Stimulated activated CD4-positive, alpha-beta T cell treated with anti-CD3 and anti-CD28 coated beads, TNF-alpha, amount 100 ng/mL, for 4 hours (primary cell): Measurements from ENCODE around the gene WRAP53.

Experiments
- DNase-seq, 3 experiments: peaks; one replicate each; pipeline ENCODE4 v3.0.0-alpha.2; 2020; ENCODE audit warnings: low read depth in 3 of 3

Gene WRAP53

DNA sequence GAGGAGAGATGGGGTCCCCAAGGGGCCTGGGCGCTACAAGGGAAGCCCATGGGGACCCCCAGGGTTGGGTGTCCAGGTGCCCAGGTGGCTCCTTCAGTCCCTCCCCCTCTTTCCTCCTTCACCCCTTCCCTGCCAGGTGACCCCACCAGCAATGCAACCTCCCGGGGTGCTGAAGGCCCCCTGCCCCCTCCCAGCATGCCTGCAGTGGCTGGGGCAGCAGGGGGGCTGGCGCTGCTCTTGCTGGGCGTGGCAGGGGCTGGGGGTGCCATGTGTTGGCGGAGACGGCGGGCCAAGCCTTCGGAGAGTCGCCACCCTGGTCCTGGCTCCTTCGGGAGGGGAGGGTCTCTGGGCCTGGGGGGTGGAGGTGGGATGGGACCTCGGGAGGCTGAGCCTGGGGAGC is 20.8 kb downstream of the WRAP53 start:
- no peak for DNase-seq

GRCh38 chr17:7710301-7710700 is 22.0 kb downstream of the WRAP53 start:
- DNase-seq, result no peak

DNA sequence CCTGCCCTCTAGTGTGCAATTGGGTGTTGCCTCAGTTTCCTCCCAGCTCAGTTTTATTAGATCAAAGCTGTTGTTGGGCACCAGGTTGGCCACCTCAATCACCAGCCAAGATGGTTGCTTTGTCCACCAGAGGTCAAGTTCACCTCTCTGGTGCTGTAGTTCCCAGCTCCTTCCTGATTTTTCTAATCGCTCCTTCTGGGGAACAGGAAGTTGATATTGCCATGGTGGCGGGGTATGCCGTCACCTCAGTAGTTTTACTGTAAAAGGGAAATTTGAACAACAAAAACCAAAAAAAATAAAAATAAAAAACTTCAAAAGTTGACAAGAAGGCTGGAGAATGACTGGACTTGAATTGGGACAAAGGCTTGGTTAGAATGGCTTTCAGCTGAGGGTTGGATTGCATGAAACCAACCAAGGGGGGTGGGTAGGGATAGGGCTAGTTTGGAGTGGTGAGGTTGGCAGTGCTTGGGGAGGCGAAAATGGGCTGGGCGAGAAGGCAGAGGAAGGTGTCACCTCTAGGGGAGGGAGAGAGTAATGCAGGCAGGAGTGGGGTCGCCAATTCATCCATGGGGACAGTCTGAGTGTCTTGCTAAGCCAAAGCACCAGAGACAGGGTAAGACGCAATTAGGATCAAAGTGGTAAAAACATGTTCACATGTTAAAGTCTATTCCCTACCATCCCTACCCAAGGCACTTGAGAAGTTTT is 22.9 kb downstream of the WRAP53 start:
- no peak for DNase-seq

GRCh38 chr17:7712111-7712771 is 24.0 kb downstream of the WRAP53 start:
- no peak for DNase-seq

- DNase-seq, result no peak
These were observed 25.5 kb downstream of the WRAP53 start for GRCh38 chr17:7713782-7714181.

DNA sequence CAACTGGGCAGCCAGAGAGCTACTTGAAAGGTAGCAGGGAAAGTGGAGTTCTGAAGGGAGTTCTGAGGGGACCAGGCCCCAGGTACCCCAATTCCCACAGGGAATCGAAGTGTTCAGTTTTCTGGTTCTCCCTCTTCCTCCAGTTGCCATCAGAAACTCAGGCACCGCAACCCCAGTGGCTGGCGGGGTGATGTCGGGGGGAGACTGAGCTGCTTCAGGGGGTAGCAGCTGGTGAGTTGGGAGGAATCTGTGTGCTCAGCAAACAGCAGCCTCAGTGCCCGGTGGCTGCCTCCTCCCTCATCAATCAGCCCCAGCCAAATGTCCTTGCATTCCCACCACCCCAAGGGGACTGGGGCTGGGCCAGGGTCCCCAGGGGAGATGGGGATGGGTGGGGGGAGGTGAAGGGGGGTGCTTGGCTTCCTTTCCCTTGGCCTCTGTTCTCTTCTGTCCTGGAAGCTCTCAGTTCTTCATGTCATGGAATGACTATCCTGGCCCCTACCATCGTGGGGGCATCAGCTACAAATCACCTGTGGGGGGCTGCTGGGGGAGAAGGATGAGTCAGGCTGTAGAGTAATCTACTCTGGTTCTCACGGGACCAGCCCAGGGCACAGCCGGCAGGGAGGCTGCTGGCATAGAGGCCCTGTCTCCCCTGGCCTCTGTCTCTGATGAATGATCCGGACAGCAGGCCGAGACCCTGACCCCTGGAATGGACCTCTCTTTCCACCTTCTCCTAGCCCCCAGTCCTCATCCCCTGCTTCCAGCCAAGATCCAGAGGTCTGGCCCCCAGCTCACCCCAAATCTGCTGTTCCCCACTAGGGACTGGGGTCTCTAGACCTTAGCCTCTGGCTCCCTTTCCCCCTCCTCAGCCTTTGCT is 26.7 kb downstream of the WRAP53 start:
- no peak for DNase-seq

GRCh38 chr17:7715936-7716886 is 27.9 kb downstream of the WRAP53 start:
- no peak for DNase-seq

- peak in 1 of 3 experiments; percentile 27 for DNase-seq
These were observed 28.9 kb downstream of the WRAP53 start, which contains the start of gene DNAH2 for GRCh38 chr17:7716901-7717755. Gene DNAH2 (plus strand): TSS chr17:7717744. CDS start chr17:7719735, 1,991 bp downstream.

GRCh38 chr17:7717756-7718350 is 29.6 kb downstream of the WRAP53 start:
- DNase-seq, result no peak

DNA sequence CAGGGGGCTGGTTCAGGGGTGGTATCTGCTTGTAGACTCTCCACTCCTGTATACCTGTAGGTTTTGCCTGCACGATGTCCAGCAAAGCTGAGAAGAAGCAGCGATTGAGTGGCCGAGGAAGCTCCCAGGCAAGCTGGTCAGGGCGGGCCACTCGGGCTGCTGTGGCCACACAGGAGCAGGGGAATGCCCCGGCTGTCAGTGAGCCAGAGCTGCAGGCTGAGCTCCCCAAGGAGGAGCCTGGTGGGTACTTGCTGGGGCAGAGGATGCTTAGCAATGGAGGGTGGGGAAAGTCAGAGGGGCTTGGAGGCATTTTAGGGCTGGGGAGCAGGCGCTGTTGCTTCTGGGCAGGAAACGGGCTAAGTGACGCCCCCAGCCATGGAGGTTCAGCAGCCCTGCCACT is 31.4 kb downstream of the WRAP53 start:
- DNase-seq, result no peak

DNA sequence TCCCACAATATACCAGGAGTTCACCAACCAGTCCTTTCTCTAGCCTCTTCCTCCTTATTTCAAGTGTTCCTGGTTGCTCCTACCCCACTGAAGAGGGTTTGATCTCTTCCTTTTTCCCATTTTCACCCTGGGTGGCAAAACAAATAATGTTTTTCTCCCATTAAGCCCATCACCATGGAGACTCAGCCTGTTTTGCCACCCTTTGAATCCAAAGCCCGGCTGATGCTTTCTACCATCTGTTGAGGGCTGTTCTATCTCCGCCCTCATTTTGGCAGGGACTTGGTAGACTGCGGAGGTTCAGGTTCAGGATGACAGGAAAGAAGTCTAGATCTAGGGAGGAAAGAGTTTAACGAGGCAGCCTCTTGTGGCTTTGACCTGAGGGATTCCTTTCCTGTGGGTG is 31.8 kb downstream of the WRAP53 start:
- DNase-seq, result no peak

DNA sequence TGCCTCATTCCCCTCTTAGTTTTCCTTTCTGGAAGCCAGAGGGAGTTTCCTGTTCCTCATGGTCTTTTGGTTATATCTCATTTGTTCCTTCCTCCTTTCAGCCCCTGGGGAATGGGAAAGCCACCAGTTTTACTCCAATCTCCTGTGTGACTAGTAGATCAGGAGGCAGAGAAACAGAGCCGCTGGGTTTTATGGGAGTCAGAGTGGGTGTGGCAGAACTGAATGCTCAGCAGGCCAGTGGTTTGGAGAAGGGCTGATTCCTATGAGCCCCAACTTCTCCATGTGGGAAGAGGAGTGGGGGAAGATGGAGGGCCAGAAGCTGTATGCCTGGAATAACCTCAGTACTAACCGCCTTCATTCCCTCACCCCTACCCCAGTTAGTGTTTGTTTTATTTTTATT is 33.3 kb downstream of the WRAP53 start:
- no peak for DNase-seq

- no peak for DNase-seq
These were observed 39.6 kb downstream of the WRAP53 start for GRCh38 chr17:7727886-7728285.

GRCh38 chr17:7729816-7730215 is 41.5 kb downstream of the WRAP53 start:
- no peak for DNase-seq

- no peak for DNase-seq
These were observed 44.8 kb downstream of the WRAP53 start for GRCh38 chr17:7732981-7733539.

GRCh38 chr17:7737601-7738000 is 49.3 kb downstream of the WRAP53 start:
- DNase-seq, result no peak

DNA sequence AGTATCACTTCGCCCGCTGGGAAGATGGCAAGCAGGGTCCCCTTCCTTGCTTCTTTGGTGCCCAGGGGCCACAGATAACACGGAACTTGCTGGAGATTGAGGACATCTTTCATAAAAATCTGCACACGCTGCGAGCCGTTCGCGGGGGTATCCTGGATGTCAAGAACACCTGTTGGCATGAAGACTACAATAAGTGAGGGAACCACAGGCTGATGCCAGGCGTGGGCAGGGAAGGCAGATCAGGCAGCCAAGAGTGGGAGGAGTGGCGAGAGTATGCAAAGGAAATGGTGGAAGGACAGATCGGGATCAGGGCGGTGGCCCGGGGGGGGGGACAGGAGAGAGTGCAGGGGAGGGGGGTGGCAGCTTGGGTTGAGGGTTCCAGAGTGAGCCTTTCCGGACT is 51.5 kb downstream of the WRAP53 start:
- no peak for DNase-seq

GRCh38 chr17:7740481-7741001 is 52.3 kb downstream of the WRAP53 start:
- DNase-seq, result no peak

DNA sequence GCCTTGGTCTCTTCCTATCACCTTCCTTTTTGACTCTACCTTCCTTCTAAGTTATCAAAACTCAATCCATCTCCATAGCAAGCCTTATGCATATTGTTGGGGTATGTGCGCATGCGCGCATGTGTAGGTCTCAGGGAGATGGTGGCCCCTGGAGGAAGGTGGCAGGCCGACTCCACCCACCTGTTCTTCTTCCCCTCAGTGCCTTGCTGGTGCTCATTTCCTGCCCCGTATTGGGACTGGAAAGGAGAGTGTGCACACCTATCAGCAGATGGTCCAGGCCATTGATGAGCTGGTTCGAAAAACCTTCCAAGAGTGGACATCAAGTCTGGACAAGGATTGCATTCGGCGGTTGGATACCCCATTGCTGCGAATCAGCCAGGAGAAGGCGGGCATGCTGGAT is 54.5 kb downstream of the WRAP53 start:
- DNase-seq, result no peak
